KOPT-K1 (cell line): Measurements from ENCODE around the gene LDLRAD4.

Source experiments
- H3K27ac ChIP-seq: fragments of 200-600 bp; sonication (generic); 2 replicates; pipeline ENCODE4 v1.5.1; 2016; ENCODE audit warnings: antibody characterized with exemption, mild to moderate bottlenecking, low read depth, low read length; ENCODE audit not compliant: poor library complexity, severe bottlenecking
- H3K36me3 ChIP-seq: fragments of 200-600 bp; sonication (generic); 2 replicates; pipeline ENCODE4 v1.5.1; 2017; ENCODE audit warnings: antibody characterized with exemption, mild to moderate bottlenecking, low read length, moderate library complexity; ENCODE audit not compliant: insufficient read depth
- H3K9me3 ChIP-seq: fragments of 200-600 bp; sonication (generic); 2 replicates; pipeline ENCODE4 v1.5.1; 2017; ENCODE audit warnings: antibody characterized with exemption, low read length, mild to moderate bottlenecking; ENCODE audit not compliant: insufficient read depth, poor library complexity, severe bottlenecking

The LDLRAD4 gene

DNA sequence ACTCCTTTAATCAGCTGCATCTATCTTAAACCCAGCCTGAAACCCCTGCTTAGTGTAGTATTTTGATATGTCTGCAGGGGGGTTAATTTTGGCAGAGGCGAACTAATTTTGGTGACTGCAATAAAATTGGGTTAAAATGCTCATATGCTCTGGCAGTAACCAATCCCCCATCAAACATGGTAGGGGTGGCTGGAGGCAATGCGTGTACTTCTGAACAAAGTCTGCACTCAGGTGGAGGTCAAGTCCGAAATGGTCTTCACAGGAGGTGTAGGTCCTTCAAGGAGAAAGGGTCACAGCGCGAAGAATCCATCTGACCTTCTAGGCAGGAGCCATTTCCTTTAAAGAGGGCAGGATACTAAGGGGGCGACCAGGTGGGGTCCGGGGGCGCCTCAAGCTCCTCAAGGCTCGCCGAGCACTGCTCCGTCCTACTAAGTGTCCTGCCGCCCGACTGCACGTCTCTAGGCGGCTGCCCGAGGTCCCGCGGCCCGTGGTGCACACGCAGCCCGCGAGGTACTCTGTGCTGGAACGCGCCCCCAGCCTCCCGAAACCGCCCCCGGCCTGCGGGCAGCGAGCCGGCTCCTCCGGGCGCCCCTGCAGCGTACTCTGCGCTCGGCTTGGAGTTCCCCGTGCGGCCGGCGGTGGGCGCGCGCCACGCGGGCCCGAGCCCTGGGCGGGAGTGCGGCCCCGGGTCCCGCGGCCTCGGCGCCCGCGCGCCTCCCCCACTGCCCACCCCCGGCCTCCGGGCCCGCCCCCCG, 1.7 kb upstream of the LDLRAD4 start:
- Histone ChIP-seq H3K27ac (peak overlapping the region; percentile 86), H3K9me3 (no peaks in the 10 kb centered on the region), H3K36me3 (0 out of 2 replicates have a peak, but pooled peaks cover under 1% of the 10 kb centered on the region)

DNA sequence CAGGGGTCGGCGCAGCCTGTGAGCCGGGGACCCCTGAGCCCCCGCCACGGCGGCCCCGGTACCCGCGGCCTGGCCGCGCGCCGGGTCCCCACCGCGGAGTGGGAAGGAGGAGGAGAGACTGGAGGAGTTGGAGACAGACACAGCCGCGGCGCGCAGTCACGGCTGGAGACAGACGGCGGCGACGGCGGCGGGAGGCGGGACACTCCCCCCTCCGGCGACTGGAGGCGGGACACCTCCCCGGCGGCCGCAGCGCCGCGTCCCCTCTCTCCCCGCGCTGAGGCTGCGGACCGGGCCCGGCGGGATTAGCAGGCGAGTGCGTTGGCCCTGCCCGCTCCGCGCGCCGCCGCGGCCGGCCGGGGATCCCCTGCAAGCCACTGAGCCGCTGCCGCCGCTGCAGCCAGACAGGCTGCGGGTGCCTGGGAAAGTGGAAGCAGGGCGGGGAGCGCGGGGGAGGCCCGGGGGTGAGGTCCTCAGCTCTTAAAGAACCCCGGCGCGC, 1.0 kb upstream of the LDLRAD4 start:
- H3K36me3 ChIP-seq = 0 out of 2 replicates have a peak, but pooled peaks cover 6% of the 10 kb centered on the region
- H3K27ac ChIP-seq = peak overlapping the region; percentile 86
- no peaks in the 10 kb centered on the region for H3K9me3 ChIP-seq

DNA sequence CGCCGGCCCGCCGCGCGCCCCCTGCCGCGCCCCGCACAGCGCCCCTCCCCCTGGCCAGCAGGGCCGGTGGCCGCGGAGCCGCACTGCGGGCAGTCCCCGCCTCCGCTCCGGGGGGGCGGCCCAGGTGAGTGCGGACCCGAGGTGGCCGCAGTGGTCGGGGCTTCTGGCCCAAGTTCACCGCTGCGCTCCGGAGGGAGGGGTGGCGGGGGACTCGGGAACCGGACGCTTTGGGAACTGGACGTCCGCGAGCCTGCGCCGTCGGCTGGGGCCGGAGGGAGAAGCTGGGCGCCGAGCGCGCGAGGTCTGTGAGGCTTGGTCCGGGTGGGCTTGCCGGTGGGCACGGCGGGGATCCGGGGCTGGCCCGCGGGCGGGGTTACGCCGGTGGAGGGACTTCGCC, 591 bp upstream of the LDLRAD4 start:
- Histone ChIP-seq H3K9me3 (no peaks in the 10 kb centered on the region), H3K36me3 (0 out of 2 replicates have a peak, but pooled peaks cover 6% of the 10 kb centered on the region), H3K27ac (peak overlapping the region; percentile 86)

DNA sequence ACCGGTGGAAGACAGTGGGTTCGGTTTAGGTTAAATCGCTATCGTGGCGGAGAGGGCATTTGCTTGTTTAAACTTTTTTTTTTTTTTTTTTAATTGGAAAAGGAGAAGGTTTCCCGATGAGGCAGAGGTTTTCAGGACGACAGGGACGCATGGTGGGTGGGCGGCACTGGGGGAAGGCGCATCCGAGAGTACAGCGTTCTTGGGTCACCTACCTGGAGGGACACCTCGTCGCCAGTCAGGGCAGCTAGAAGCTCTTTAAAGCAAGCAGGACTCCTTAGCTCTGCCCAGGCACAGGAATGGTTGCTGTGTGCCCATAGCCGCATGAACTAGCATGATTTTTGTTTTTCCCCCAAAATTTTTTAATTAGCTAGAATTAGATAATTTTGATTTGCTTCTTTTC, 437 bp downstream of the LDLRAD4 start:
- H3K36me3 ChIP-seq = 0 out of 2 replicates have a peak, but pooled peaks cover 9% of the 10 kb centered on the region
- H3K27ac ChIP-seq = peak overlapping the region; percentile 86
- no peaks in the 10 kb centered on the region for H3K9me3 ChIP-seq

DNA sequence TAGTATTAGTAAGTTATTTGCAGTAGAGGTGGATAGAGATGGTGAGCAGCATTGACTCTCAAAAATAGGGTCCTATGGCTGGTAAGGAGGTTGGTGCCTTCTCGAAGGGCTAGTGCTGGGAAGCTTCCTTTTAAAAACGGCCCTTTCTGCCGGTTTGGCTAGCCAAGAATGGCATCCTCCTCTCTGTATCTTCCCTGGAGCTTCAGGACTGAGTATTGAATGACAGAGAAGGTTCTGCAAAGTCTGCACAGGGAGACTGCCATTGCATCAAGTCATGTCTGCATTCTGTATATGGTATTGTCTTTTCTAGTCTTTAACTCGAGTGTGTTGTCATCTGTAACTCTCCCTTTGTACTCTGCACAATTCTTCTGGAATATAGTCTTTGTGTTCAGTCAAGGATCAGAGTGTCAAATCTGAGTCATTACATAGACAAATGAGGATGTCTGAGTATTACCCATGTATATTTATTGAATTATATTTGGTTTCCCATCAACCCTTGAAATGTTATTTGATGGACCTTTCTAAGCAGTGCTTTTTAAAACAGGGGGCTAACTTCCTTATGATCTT, 1.1 kb downstream of the LDLRAD4 start:
- Histone ChIP-seq H3K36me3 (0 out of 2 replicates have a peak, but pooled peaks cover 11% of the 10 kb centered on the region), H3K9me3 (no peaks in the 10 kb centered on the region), H3K27ac (peak overlapping the region; percentile 86)

DNA sequence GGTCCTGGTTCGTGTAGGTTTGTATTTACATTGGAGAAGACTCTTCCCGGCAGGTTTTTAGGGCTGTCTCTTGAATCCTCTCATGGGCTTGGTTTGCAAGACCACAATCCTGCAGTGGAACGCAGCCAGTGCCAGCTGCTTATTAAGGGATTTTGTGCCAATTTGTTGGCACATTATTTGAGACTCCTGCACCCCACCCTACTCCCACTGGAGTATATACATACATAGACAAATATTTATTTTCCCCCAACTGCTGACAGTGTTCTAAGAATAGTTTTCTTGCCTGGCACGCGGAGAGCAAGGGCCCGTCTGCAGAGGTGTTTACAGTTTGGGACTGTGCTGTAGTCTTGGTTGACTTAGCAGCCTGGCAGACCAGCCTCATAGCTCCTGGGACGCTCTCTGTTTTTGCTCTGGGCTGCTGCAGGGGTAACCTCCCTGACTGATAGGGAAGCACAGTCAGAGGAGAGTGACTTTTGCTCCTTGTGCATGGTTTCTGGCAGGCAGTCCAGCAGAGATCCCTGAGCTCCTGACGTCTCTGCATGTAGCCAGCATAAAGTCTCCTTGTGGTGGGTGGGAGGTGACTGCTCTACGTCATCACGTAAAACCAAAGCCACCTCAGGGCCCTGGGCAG, 1.9 kb downstream of the LDLRAD4 start:
- Histone ChIP-seq H3K36me3 (peaks cover 19% of the 10 kb centered on the region; the same call in 1 of the 2 replicates), H3K9me3 (no peaks in the 10 kb centered on the region), H3K27ac (peak overlapping the region; percentile 86)

DNA sequence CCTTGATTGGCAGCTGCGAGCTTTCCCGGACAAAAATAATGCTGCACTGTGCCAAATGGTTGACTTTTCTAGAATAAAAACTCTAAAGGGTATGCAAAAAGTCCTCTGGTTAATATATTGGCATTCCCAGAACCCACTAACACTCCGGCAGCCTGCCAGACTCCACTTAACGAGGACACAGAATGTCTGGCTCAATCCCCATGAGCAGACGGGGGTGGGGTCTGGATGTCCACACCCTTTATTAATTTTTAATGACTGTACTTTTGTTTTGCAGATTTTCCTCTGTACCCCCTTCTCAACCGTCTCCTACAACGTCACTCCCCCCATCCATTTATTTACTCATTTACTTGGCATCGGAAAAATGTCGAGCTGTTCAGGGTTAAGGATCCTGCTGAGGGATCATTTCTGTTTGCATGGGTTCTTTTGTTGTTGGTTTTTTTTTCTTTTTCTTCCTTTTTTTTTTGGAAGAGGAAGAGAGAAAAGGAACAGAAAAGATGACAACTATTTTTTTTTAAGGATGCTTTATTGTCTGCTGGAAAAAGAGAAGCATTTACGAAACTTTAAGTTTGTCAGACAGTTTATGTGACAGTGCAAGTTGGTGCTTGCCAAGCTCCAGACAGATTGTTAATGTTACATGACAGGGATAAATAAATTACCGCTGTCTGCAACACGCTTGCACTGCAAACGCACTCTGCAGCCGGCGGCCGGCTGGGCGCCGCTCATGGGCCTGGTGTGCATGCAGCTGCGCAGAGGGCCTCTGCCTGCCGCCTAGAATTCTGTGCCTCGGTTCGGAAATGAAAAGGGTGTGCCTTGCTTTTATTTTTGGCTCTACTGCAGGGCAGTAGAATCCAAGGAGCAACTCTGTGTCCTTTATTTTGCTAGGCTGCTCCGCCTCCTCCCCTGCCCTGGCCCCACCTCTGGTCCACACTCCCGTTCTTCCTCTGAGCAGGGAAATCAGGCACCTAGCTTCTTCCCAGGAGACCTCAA, 3.6 kb downstream of the LDLRAD4 start:
- Histone ChIP-seq H3K9me3 (no peaks in the 10 kb centered on the region), H3K36me3 (peaks cover 24% of the 10 kb centered on the region), H3K27ac (peak overlapping the region; percentile 86)

DNA sequence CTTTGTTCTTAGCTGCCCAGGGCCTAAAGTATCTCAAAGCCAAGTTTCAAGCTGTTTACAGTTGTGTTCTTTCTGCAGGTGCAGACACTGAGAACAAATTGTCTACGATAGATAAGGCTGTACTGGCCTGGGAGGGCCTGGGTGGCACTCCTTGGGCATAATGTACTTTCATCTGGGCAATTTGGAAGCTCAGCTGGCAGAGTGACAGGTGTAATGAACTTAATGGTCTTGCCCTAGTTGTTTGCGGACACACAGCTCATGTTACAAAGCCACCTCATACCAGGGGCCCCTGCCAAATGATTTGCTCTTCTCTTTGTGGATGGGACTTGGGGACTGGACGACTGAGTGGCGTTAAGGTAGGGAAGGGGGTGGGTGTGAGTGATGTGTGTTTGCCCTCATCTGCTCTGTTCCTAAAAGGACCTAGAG, 4.3 kb downstream of the LDLRAD4 start:
- H3K27ac ChIP-seq = peak overlapping the region; percentile 86
- no peaks in the 10 kb centered on the region for H3K9me3 ChIP-seq
- H3K36me3 ChIP-seq = peaks cover 31% of the 10 kb centered on the region

DNA sequence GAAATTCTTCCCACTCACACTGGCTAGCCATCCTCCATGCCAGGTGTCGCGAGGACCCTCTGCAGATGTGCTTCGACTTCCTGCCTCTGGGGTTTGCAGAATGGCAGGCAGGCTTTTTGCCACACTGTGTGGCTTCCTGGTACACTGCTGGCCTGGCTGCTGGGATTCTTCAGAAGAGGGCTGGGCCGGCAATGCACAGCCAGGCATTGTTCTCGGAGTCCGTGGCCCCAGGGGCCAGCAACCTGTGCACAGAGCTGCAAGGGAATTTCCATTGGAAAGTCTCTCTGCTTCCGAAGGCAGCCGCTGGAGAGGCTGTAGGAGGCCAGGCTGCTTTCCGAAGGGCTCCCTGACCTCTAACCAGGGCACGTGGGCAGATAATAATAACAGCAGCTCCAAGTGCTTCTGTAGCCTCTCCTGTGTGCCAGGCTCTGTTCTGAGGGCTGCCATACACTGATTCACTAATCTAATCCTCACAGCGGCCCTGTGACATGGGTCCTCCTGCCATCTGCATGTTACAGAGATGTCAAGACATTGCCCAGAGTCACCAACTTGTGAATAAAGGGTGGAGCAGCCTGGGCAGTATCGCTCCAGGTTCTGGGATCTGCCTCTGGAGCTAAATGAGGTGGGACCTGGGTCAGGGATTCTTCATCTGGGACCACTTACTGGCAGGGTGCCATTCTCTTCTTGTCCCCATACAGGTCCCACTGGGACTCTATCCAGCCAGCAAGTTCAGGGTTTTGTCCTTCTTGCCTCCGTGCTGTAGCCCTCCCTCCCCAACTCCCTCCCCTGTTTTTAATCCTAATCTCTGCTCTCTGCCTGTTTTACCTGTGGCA, 5.0 kb downstream of the LDLRAD4 start:
- Histone ChIP-seq H3K9me3 (no peaks in the 10 kb centered on the region), H3K36me3 (peaks cover 35% of the 10 kb centered on the region), H3K27ac (peak overlapping the region; percentile 86)

DNA sequence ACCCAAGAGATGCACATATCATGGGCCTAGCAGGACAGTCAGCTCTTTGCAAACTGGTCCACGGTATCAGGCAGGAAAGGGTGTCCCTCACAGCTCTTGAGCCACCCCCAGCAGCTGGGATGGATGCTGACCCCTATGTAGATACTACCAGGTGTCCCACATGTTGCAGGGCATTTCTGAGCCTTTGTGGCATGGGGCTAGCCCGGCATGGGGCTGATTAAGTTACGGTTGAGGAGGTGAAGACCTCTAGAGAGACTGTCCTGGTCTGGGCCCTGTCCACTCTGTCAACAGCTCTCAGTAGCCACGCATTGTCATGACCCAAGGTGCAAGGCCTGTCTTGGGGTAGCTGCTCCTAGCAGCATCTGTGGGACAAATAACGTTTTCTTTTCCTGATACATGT, 6.7 kb downstream of the LDLRAD4 start:
- Histone ChIP-seq H3K9me3 (no peaks in the 10 kb centered on the region), H3K36me3 (peaks cover 41% of the 10 kb centered on the region), H3K27ac (no peak overlapping the region)

DNA sequence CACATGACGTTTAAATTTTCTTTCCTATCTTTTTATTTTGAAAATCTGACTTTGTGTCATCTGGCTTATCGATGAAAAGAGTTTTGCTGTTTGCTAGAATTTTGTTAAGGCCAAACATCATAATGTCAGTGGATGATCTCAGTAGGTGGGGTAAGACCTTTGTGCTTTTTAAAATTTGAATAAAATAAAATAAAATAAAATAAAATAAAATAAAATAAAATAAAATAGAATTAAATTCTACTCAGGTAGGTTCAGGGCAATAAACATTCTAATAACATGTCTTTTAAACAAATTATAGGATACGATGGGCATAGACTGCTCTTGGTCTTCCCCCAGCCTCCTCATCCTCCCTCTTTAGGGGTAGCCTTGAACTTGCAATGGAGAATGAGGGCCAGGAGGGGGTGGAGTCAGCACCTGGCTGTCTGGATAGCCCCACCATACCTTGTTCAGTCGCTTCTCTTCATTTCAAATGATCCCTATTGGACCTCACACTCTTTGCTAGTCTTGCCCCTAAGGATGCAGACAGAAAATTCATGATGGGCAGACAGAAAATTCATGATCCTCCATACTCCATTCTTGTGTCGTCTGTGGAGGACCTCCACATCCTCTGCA, 8.1 kb downstream of the LDLRAD4 start:
- Histone ChIP-seq H3K9me3 (no peaks in the 10 kb centered on the region), H3K36me3 (peaks cover 53% of the 10 kb centered on the region)

DNA sequence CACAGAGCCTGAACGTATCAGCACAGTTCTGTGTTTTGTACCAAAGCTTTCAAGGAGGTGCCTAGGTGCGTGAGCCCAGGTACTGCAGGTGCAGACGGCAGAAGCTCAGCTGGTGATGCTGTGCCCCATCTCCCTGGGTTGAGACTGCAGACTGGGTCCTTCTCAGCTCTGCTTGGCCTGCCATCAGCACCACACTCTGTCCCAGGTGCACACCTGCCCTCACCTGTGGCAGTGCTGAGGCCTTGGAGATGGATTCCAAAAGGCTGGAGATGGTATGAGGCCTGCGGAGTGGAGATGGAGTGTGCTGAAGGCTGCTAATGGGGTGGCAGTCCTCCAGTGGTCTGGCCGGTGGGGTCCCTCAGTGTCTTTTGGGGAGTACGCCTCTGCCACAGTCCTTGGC, 9.3 kb downstream of the LDLRAD4 start:
- Histone ChIP-seq H3K9me3 (no peaks in the 10 kb centered on the region), H3K27ac (no peak overlapping the region), H3K36me3 (peaks cover 55% of the 10 kb centered on the region)

More for the DNA sequence above, 8.1 kb downstream of the LDLRAD4 start:
- no peak overlapping the region for H3K27ac ChIP-seq

DNA sequence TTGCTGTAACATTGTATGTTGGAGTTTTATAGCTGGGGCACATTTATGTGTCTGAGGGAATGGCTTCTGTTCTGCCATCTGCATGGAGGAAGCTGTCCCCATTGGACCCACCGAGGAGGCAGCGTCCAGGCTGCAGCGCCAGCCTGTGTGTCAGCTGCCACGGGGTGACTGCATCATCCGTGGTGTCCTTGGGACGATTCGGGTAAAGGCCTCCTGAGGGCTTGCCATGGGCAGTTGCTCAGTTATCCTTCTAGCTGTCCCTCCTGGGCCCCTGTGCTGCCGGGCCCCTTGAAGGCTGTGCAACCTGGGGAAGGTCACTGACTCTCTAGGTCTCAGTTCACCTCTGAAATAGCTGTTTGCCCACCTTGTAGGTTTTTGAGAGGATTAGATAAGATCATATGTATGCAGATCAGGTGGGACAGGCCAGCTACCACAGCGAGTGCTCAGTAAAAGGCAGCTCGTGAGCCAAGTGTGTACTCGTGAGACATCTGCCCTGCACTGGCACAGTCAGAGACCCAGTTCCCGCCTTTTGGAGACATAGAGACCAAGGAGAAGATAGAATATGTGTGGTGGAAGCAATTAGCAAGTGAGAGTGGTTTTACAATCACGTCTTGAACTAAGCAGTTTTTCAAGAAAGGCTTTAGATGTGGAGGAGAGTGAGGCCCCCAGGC, 10.6 kb downstream of the LDLRAD4 start:
- peak overlapping the region; percentile 59 for H3K27ac ChIP-seq
- no peaks in the 10 kb centered on the region for H3K9me3 ChIP-seq
- H3K36me3 ChIP-seq = peaks cover 52% of the 10 kb centered on the region
